GM18526 (cell line): ENCODE results near the gene INHBC.

Source experiments
- POLR2A ChIP-seq: IDR thresholded peaks from 3 replicates; pipeline ENCODE4 v1.6.1; 2011; ENCODE audit not compliant: insufficient read length; ENCODE audit errors: extremely low read depth

The INHBC gene

DNA sequence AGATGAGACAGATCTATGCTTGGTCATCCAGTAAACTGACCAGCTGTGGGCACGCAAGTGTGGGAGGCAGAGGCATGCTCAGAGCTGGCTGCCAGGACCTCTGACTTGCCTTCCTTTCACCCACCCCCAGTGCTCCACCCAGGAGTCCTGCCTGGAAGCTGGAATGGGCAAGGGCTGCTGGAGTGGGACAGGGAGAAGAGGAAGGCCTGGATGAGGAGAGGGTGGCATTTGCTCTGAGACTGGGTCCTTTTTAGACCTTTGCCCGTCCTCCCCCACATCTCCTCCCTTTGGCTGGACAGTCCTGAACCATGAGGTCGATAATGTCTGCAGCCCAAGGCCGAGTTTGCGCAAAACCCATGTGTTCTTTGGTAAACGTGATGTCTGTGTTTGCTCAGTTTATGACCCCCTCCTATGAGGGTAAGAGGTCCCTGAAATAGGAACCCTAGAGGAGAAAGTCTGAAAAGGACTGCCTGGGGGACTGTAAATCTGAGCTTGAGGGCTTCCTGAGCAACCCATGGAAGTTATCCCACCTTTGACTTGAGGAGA lies 16.7 kb downstream of the INHBC start:
- TF ChIP-seq POLR2A: no peak

- TF ChIP-seq POLR2A: no peak
These were observed 17.8 kb downstream of the INHBC start for GRCh38 chr12:57452181-57452936.

DNA sequence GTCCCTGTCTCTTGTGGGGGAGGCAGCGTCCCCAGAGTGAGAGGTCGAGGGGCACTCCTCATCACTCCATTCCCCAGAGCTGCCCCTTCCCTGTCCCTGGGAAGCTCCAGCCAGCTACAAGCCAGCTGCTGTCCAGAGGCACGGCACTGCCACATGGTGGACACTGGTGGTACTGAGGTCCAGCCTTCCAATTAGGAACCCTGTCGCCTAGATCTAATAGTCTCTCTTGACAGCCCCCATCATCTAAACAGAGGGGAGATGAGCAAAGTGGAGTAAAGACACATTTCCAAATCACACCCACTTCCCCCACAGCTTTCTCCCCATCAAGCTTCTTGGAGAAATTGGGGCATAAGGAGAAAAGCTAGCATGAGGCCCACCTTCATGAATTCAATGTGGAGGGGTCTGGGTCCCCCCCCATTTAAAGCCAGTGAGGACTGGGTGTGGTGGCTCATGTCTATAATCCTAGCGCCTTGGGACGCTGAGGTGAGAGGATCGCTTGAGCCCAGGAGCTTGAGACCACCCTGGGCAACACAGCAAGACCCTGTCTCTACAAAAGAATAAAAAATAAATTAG lies 18.4 kb downstream of the INHBC start:
- TF ChIP-seq POLR2A: no peak

GRCh38 chr12:57454213-57454565 lies 19.6 kb downstream of the INHBC start:
- no peak for TF ChIP-seq POLR2A

GRCh38 chr12:57454566-57455373 lies 20.2 kb downstream of the INHBC start, which contains the start of gene INHBE:
Gene INHBE (plus strand): TSS chr12:57455307. CDS start chr12:57455537, 230 bp downstream.
- TF ChIP-seq POLR2A: no peak

DNA sequence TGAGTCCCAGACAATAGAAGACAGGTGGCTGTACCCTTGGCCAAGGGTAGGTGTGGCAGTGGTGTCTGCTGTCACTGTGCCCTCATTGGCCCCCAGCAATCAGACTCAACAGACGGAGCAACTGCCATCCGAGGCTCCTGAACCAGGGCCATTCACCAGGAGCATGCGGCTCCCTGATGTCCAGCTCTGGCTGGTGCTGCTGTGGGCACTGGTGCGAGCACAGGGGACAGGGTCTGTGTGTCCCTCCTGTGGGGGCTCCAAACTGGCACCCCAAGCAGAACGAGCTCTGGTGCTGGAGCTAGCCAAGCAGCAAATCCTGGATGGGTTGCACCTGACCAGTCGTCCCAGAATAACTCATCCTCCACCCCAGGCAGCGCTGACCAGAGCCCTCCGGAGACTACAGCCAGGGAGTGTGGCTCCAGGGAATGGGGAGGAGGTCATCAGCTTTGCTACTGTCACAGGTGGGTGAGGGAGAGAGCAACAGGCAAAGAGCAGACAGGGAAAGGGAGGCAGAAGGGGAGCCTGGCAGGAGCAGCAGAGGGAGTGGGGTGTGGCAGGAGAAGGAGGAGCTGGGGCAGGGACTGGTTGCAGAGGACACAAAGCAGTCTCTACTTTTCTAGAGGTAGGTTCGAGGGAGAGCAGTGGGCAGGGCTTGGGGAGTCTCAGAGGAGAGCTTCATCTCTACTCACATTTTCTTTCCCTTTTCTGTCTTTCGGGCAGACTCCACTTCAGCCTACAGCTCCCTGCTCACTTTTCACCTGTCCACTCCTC lies 21.0 kb downstream of the INHBC start:
- TF ChIP-seq POLR2A: no peak

DNA sequence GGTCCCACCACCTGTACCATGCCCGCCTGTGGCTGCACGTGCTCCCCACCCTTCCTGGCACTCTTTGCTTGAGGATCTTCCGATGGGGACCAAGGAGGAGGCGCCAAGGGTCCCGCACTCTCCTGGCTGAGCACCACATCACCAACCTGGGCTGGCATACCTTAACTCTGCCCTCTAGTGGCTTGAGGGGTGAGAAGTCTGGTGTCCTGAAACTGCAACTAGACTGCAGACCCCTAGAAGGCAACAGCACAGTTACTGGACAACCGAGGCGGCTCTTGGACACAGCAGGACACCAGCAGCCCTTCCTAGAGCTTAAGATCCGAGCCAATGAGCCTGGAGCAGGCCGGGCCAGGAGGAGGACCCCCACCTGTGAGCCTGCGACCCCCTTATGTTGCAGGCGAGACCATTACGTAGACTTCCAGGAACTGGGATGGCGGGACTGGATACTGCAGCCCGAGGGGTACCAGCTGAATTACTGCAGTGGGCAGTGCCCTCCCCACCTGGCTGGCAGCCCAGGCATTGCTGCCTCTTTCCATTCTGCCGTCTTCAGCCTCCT lies 21.6 kb downstream of the INHBC start:
- TF ChIP-seq POLR2A: peak; percentile 23

DNA sequence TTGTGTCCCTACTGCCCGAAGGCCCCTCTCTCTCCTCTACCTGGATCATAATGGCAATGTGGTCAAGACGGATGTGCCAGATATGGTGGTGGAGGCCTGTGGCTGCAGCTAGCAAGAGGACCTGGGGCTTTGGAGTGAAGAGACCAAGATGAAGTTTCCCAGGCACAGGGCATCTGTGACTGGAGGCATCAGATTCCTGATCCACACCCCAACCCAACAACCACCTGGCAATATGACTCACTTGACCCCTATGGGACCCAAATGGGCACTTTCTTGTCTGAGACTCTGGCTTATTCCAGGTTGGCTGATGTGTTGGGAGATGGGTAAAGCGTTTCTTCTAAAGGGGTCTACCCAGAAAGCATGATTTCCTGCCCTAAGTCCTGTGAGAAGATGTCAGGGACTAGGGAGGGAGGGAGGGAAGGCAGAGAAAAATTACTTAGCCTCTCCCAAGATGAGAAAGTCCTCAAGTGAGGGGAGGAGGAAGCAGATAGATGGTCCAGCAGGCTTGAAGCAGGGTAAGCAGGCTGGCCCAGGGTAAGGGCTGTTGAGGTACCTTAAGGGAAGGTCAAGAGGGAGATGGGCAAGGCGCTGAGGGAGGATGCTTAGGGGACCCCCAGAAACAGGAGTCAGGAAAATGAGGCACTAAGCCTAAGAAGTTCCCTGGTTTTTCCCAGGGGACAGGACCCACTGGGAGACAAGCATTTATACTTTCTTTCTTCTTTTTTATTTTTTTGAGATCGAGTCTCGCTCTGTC lies 22.3 kb downstream of the INHBC start:
- no peak for TF ChIP-seq POLR2A

DNA sequence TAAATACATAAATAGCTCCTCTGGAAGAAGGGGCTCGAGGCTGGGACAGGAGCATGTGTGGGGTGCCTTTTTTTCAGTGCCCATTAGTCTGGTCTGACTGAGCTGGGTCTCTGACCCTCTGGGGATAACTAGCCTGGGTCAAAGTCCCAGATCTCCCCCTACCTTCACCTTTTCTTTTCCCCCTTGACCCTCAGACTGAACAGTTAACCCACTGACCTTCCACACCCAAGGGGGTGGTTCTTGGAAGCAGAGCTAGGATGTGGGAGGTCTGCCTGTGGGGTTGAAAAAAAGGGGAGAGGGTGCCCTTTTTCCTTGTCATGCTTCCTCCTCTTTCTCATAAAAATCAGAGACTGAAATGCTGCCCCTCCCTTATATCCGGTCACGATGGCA lies 24.1 kb downstream of the INHBC start:
- no peak for TF ChIP-seq POLR2A

DNA sequence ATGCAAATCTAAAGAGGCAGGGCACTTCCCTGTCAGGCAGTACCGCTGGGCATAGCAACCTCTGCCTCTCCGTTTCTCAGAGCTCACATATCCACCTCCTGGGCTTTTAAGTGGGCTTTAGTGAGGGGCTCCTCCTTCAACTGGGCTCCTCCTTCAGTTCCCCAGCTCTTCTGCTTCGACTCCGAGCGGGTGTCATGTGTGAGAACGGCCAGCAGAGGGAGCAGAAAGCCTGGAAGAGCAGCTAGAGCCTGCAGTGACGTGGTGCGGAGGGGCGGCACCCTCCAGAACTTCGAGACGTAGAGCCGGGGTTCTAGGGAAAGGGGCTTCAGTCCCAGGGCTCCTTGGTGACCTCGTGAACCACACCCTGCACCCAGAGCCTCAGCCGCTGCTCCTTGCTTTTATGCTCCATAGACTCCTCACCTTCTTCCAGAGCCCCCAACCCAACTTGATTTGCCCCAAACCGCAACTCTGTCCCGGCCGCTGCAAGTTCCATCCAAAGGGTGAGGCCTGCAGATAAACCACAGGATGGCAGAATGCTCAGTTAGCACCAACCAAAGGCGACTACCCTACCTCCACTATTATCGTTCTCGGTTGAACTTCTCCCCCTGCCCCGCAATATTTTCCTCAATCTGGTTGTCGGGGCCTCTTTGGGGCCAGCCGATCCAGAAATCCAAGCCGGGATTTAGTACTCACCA lies 24.6 kb downstream of the INHBC start:
- peak; percentile 49 for TF ChIP-seq POLR2A

GRCh38 chr12:57459750-57460467 lies 25.3 kb downstream of the INHBC start, which contains the start of gene GLI1:
Gene GLI1 (plus strand): TSS chr12:57459785. CDS start chr12:57463692, 3,907 bp downstream.
- no peak for TF ChIP-seq POLR2A

GRCh38 chr12:57460468-57460784 lies 25.8 kb downstream of the INHBC start:
- no peak for TF ChIP-seq POLR2A

DNA sequence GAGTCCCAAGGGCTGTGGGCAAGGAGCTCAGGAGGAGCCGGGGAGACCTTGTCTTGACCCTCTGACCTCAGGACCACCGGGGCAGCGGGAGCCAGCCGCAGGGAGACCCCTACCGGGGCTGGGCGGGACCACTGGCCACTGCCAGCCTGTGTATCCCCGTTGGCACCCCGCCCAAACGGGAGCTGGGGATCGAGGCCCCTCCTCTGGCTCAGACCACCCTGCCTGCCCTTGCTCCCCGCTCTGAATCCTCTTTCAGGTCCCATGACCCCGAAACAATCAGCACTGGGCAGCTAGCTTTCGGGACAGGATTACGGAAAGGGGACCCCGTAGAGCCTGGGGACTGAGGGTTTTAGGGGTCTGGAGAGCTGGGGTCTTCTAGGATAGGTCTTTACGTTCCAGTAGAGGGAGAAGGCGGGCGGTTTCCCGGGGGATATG lies 26.3 kb downstream of the INHBC start:
- TF ChIP-seq POLR2A: no peak
